Mucosa of rectum (tissue), 2 donors: ENCODE data around the gene EXOSC3.
"Not testable (repeated sequence)": the region's sequence is repeated elsewhere in the genome, so short reads cannot be mapped to it uniquely, and the experiment has no call there.

ENCODE experiments used
- H3K27ac ChIP-seq, 2 donors: one replicate each; pipeline ENCODE4 v1.7.0; 2013; ENCODE audit warnings: inconsistent platforms in 2 of 2, low read depth in 2 of 2, low read length in 2 of 2
- H3K27me3 ChIP-seq, 2 donors: one replicate each; pipeline ENCODE4 v1.7.0; 2013; ENCODE audit warnings: low read length in 2 of 2; ENCODE audit not compliant: control insufficient read depth in 2 of 2, insufficient read depth in 2 of 2
- H3K36me3 ChIP-seq, 2 donors: one replicate each; pipeline ENCODE4 v1.7.0; 2013; ENCODE audit warnings: low read length in 2 of 2; ENCODE audit not compliant: control insufficient read depth in 2 of 2, insufficient read depth in 2 of 2
- H3K4me1 ChIP-seq, 2 donors: one replicate each; pipeline ENCODE4 v1.7.0; 2013; ENCODE audit warnings: low read length in 2 of 2, mild to moderate bottlenecking in 1 of 2; ENCODE audit not compliant: control insufficient read depth in 2 of 2, insufficient read depth in 2 of 2
- H3K4me3 ChIP-seq, 2 donors: one replicate each; pipeline ENCODE4 v1.7.0; 2013; ENCODE audit warnings: low read length in 2 of 2
- H3K9ac ChIP-seq, 2 donors: one replicate each; pipeline ENCODE4 v1.7.0; 2013; ENCODE audit warnings: low read length in 2 of 2, low read depth in 1 of 2, mild to moderate bottlenecking in 1 of 2
- H3K9me3 ChIP-seq, 2 donors: one replicate each; pipeline ENCODE4 v1.7.0; 2013; ENCODE audit warnings: low read length in 2 of 2; ENCODE audit not compliant: control insufficient read depth in 2 of 2
- donor health status: healthy.
- donor health status: Normal muscosa, but diverticular disease.

EXOSC3 gene

DNA sequence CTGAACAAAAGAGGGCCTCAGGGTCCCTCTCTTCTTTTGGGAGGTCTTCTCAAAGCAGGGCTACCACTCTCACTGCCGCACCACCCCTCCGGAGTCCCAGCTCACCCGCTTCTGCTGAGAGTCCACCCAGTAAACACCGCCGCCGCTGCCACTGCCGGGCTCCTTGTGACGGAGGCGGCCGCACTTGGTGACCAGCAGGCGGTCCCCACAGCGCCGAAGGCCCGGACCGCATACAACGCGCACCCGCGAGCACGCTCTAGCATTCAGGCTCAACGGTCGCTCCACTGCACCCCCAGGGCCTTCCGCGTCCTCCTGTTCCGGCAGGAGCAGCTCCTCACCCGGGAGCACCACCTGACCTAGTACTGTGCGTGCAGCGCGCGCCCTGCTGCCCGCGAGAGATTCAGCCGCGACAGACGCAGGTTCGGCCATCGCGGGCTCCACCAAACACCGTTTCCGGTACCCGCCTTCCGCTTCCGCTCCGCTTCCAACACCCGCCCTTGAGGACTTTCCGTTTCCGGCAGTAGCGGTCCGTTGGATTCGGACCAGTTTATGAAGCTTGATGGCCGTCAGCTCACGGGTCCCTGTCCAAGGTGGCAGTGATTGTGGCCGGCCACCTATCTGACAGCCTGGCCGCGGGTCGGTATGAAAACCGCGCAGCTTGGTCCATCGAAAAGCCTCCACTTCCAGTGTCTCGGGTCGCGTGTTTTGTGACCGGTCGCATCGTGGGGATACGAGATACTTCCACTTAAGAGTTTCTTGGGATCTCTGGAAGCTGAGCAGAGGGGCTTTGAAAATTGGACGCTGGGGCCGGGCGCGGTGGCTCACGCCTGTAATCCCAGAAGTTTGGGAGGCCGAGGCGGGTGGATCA, at the start of gene EXOSC3:
TSS of gene EXOSC3 (minus strand) at position 449 of the 868 bp plus-strand sequence. CDS start at position 429, 20 bp downstream.
- H3K4me3 ChIP-seq: peak within 1 kb of the TSS; percentile 90 to 96
- H3K9ac ChIP-seq: peak within 1 kb of the TSS; percentile 78 to 79
- H3K4me1 ChIP-seq: peaks cover 5 to 8% of the 10 kb centered on the region in 2 donors
- peaks cover 20 to 36% of the 10 kb centered on the region in 2 donors for H3K36me3 ChIP-seq
- no peaks in the 10 kb centered on the region for H3K9me3 ChIP-seq
- peak within 1 kb of the TSS; percentile 54 to 77 for H3K27ac ChIP-seq
- H3K27me3 ChIP-seq: no peaks in the 10 kb centered on the region

DNA sequence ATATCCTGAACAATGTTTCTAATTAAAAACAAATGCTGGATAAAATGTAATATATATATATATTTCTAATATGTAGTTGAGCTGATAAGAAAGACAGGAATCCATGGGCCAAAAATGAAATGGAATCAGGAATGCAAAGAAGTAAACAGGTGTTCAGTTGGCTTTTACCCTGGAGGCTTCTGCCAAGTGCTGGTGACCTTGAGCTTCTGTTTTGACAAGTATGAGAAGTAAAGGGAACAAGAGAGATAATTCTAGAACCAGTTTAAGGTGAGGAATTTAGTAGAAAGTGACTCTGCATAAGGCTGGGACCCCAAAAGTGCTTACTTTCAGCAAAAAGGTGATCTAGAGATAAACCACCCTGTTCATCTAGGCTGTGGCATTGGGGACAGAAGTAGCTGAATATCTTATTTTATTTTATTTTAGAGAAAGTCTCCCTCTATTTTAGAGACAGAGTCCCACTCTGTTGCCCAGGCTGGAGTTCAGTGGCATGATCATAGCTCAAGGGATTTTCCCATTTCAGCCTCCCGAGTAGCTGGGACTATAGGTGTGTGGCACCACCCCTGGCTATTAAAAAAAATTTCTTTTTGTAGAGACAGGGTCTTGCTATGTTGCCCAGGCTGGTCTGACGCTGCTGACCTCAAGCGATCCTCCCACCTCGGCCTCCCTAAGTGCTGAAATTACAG, 42.8 kb upstream of the EXOSC3 start:
- Histone ChIP-seq H3K4me3 (no peak overlapping the region), H3K27ac (no peak overlapping the region), H3K27me3 (no peaks in the 10 kb centered on the region), H3K4me1 (no peaks in the 10 kb centered on the region), H3K9me3 (no peaks in the 10 kb centered on the region), H3K9ac (no peak overlapping the region), H3K36me3 (peaks cover 15 to 18% of the 10 kb centered on the region in 2 donors)

DNA sequence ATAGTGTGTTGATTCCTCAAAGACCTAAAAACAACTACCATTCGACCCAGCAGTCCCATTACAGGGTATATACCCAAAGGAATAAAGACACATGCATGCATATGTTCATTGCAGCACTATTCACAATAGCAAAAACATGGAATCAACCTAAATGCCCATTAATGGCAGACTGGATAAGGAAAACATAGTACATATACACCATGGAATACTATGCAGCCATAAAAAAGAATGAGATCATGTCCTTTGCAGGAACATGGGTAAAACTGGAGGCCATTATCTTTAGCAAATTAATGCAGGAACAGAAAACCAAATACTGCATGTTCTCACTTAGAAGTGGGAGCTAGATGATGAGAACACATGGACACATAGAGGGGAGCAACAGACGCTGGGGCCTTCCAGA, 40.3 kb upstream of the EXOSC3 start:
- not testable (repeated sequence) for H3K4me1 ChIP-seq, H3K9ac ChIP-seq, H3K9me3 ChIP-seq, H3K27me3 ChIP-seq, H3K27ac ChIP-seq, H3K4me3 ChIP-seq
- peaks cover 18 to 22% of the 10 kb centered on the region in 2 donors for H3K36me3 ChIP-seq

DNA sequence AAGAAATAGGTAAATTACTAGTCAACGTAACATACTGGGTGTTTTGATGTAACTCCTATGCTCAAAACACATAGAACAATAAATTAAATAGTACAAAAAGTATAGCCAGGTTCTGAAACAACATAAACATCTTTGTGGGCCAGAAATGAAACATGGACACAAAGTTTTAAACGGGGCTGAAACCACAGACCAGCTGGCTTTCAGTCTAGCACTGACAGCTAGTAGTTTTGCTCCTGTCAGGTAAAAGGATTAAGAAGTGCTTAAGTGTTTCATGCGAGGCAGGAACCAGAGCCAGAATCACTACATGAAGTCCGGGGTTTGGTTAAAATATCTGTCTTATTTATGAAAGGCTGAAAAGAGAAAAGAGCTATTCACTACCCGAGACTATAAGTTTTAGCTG, 35.3 kb upstream of the EXOSC3 start:
- Histone ChIP-seq H3K27me3 (no peaks in the 10 kb centered on the region), H3K9me3 (no peaks in the 10 kb centered on the region), H3K36me3 (peaks cover 6 to 11% of the 10 kb centered on the region in 2 donors)

DNA sequence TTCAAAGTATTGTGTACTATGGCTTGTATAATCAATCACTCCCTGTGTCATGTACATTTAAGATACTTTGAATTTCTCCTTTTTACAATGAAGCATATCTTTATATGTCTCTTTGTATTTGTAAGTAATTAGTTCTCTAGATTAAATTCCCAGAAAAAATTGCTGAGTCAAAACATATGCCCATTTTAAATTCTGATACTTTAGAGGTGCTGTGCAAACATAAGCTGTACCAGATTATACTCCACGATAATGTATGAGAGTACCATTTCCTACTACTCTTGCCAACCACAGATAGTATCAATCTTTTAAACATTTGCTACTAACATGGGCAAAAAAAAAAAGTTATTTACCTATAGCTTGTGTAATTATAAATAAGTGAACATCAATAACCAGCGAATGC, 34.0 kb upstream of the EXOSC3 start:
- H3K4me3 ChIP-seq: no peak overlapping the region
- no peak overlapping the region for H3K27ac ChIP-seq
- peaks cover 3 to 8% of the 10 kb centered on the region in 2 donors for H3K36me3 ChIP-seq
- H3K9me3 ChIP-seq: no peaks in the 10 kb centered on the region
- H3K27me3 ChIP-seq: no peaks in the 10 kb centered on the region
- H3K4me1 ChIP-seq: no peaks in the 10 kb centered on the region
- H3K9ac ChIP-seq: no peak overlapping the region

More for the DNA sequence above, 35.3 kb upstream of the EXOSC3 start:
- no peaks in the 10 kb centered on the region for H3K4me1 ChIP-seq
- H3K27ac ChIP-seq: no peak overlapping the region
- no peak overlapping the region for H3K4me3 ChIP-seq
- no peak overlapping the region for H3K9ac ChIP-seq

DNA sequence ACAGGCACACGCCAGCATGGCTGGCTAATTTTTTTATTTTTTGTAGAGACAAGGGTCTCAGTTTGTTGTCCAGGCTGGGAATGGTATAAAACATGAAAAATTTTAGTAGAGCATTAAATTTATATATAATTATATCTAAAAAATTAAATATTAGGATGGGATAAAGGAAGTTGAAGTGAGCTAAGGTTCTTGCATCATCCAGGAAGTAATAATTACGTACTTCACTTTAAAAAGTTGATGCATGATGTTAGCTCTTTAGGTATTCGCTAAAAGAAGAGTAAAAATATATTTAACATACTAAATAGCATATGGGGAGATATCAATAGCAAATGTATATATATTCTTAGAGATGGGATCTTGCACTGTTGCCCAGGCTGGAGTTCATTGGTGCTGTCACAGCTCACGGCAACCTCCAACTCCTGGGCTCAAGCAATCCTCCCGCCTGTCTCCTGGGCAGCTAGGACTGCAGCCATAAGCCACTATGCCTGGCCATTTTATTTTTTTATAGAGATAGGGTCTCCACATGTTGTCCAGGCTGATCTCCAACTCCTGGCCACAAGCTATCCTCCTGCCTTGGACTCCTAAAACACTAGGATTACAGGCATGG, 28.0 kb upstream of the EXOSC3 start:
- H3K9me3 ChIP-seq: no peaks in the 10 kb centered on the region
- no peaks in the 10 kb centered on the region for H3K4me1 ChIP-seq
- H3K36me3 ChIP-seq: peaks cover 0 to 3% of the 10 kb centered on the region in 2 donors
- no peaks in the 10 kb centered on the region for H3K27me3 ChIP-seq
- no peak overlapping the region for H3K4me3 ChIP-seq
- no peak overlapping the region for H3K9ac ChIP-seq
- H3K27ac ChIP-seq: no peak overlapping the region

DNA sequence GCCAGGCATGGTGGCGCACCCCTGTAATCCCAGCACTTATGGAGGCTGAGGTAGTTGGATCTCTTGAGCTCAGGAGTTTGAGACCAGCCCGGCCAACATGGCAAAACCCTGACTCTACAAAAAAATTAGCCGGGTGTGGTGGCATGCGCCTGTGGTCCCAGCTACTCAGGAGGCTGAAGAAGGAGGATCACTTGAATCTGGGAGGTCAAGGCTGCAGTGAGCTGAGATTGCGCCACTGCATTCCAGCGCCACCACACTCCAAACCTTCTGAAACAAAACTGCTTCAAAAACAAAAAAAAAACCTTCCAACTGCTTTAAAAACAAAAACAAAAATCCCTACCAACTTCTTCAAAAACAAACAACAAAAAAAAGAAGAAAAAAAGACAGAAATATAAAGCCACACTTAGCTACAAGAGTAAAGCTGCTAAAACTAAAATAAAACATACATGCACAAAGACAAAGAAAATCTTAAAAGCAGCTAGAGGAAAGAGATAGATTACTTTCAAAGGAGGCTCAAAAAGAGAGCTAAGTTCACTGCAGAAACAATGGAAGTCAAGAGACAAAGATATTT, 27.1 kb upstream of the EXOSC3 start:
- H3K4me1 ChIP-seq: no peaks in the 10 kb centered on the region
- H3K9me3 ChIP-seq: no peaks in the 10 kb centered on the region
- H3K27me3 ChIP-seq: no peaks in the 10 kb centered on the region
- no peak overlapping the region for H3K4me3 ChIP-seq
- H3K9ac ChIP-seq: no peak overlapping the region
- peaks cover 0 to 3% of the 10 kb centered on the region in 2 donors for H3K36me3 ChIP-seq
- H3K27ac ChIP-seq: no peak overlapping the region

DNA sequence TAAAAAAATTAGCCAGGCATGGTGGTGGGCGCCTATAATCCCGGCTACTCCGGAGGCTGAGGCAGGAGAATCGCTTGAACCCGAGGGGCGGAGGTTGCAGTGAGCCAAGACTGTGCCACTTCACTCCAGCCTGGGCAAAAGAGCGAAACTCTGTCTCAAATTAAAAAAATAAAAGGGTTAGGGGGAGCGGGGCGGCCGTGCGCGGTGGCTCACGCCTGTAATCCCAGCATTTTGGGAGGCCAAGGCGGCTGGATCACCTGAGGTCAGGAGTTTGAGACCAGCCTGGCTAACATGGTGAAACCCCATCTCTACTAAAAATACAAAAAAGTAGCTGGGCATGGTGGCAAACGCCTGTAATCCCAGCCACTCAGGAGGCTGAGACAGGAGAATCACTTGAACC, 24.8 kb upstream of the EXOSC3 start:
- H3K4me3 ChIP-seq, H3K4me1 ChIP-seq, H3K9me3 ChIP-seq, H3K9ac ChIP-seq, H3K36me3 ChIP-seq, H3K27me3 ChIP-seq, H3K27ac ChIP-seq: not testable (repeated sequence)

DNA sequence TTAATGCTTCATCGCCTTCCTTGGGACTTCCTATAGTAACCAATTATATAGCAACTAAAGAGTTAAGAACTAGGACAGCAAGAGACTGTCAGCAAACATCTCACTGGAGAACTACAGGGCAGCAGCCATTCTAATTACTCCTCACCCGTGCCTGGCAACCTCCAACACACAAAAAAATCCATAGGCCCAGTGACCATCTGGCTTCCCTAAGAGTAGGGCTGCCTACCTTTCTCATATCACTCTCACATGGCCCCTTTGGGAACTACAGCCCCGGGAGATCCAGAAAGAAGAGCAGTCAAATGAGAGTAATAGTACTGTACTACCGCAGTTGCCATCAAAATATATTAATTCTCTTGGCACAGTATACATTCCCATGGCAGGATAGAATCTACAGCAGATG, 21.4 kb upstream of the EXOSC3 start:
- Histone ChIP-seq H3K27me3 (no peaks in the 10 kb centered on the region), H3K36me3 (peaks cover 0 to 3% of the 10 kb centered on the region in 2 donors), H3K9ac (no peak overlapping the region), H3K4me3 (no peak overlapping the region), H3K27ac (no peak overlapping the region), H3K9me3 (no peaks in the 10 kb centered on the region), H3K4me1 (peaks cover 15 to 18% of the 10 kb centered on the region in 2 donors)
